AG10803 (cell line): ENCODE measurements around the gene PCGF5.

Experiments
- DNase-seq: peaks from one replicate; pipeline ENCODE4 v3.0.0; 2010; ENCODE audit warnings: low read depth
- H3K4me3 ChIP-seq: 2 replicates; pipeline ENCODE4 v1.5.1; 2011; ENCODE audit warnings: mild to moderate bottlenecking, low read length, control low read depth
- CTCF ChIP-seq: conservative IDR thresholded peaks from 2 replicates; pipeline ENCODE4 v1.5.1; 2011; ENCODE audit warnings: mild to moderate bottlenecking, low read length, control low read depth, inconsistent platforms

PCGF5 gene

GRCh38 chr10:91284486-91285090 is 64.1 kb downstream of the PCGF5 start:
- H3K4me3 ChIP-seq, result no peak overlapping the region
- no peak for TF ChIP-seq CTCF
- peak; percentile 20 for DNase-seq

DNA sequence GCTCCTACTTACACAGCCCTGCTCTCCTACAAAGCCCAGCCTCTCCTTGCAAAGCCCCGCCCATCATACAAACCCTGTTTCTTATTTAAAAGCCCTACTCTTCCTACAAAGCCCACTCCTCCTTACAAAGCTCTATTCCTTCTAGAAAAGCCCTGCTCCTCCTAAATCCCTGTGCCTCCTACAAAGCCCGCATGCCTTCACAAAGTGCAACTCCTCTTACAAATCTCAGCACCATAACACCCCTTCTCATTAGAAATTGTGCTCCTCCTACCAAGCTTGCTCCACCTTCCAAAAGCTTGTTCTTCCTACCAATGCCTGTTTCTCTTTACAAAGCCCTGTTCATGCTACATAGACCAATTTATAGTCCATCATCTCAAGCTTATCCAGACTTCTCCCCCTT is 66.1 kb downstream of the PCGF5 start:
- DNase-seq, result no peak
- H3K4me3 ChIP-seq, result no peak overlapping the region
- no peak for TF ChIP-seq CTCF

DNA sequence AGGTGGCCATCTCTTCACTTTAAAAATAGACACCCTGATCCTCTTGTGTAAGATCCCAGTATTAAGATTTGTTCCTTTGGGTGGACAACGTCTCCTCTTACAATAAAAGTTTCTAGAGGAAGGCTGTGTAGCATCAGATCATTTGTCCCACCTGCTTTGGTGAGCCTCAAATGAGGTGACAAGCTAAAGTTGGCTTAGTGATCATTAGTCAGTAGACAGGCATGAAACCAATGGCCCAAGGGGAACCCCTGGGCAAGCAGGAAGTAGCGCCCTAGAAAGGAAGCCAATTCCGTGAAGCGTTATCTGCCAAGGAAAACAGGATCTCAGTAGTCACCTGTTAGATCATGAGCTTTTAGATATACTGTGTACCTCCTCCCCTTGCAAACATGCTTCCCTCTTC is 66.8 kb downstream of the PCGF5 start:
- TF ChIP-seq CTCF, result no peak
- peak; percentile 5 for DNase-seq
- H3K4me3 ChIP-seq, result no peak overlapping the region

GRCh38 chr10:91287912-91288311 is 67.4 kb downstream of the PCGF5 start:
- no peak overlapping the region for H3K4me3 ChIP-seq
- TF ChIP-seq CTCF, result no peak
- no peak for DNase-seq

- no peak for DNase-seq
- H3K4me3 ChIP-seq, result no peak overlapping the region
- no peak for TF ChIP-seq CTCF
Measured at GRCh38 chr10:91289305-91289704, 68.8 kb downstream of the PCGF5 start.

- no peak for DNase-seq
- no peak for TF ChIP-seq CTCF
- H3K4me3 ChIP-seq, result no peak overlapping the region
Measured at GRCh38 chr10:91290607-91291006, 70.1 kb downstream of the PCGF5 start.

GRCh38 chr10:91294134-91294906 is 73.9 kb downstream of the PCGF5 start:
- no peak overlapping the region for H3K4me3 ChIP-seq
- TF ChIP-seq CTCF, result no peak
- DNase-seq, result peak; percentile 23
